ENCODE data around the gene TRIM62.

Gene TRIM62

GRCh38 chr1:33141781-33142180 lies 40.1 kb downstream of the TRIM62 start:
- TF ChIP-seq BACH2 (CRISPR knock-in tag; IDR thresholded peaks at IDR 0.05; ENCODE audit: borderline replicate concordance) (no peak), ZNF8 (CRISPR knock-in tag; IDR thresholded peaks at IDR 0.05) (no peak), ZNF70 (CRISPR knock-in tag; IDR thresholded peaks at IDR 0.05) (no peak), TOX (CRISPR knock-in tag; IDR thresholded peaks at IDR 0.05; ENCODE audit: borderline replicate concordance) (no peak), PATZ1 (CRISPR knock-in tag; IDR thresholded peaks at IDR 0.05; ENCODE audit: borderline replicate concordance) (no peak), ARNTL (CRISPR knock-in tag; IDR thresholded peaks at IDR 0.05; ENCODE audit: borderline replicate concordance, low read depth) (no peak), TCF4 (CRISPR knock-in tag; IDR thresholded peaks at IDR 0.05; ENCODE audit: borderline replicate concordance) (no peak), GLIS3 (CRISPR knock-in tag; IDR thresholded peaks at IDR 0.05) (no peak), ESRRG (CRISPR knock-in tag; IDR thresholded peaks at IDR 0.05) (no peak), ZFP3 (CRISPR knock-in tag; IDR thresholded peaks at IDR 0.05) (no peak), CREB5 (CRISPR knock-in tag; IDR thresholded peaks at IDR 0.05; ENCODE audit: low read depth) (no peak), ZFP30 (CRISPR knock-in tag; IDR thresholded peaks at IDR 0.05) (no peak), ZC3H10 (CRISPR knock-in tag; IDR thresholded peaks at IDR 0.05) (no peak), ISL1 (CRISPR knock-in tag; IDR thresholded peaks at IDR 0.05) (no peak)
- ATAC-seq: no peak

- no peak for ATAC-seq
- TF ChIP-seq GLIS3 (CRISPR knock-in tag; IDR thresholded peaks at IDR 0.05): no peak
- TF ChIP-seq CSDC2 (CRISPR knock-in tag; IDR thresholded peaks at IDR 0.05): no peak
- no peak for TF ChIP-seq ZNF70 (CRISPR knock-in tag; IDR thresholded peaks at IDR 0.05)
- TF ChIP-seq ISL1 (CRISPR knock-in tag; IDR thresholded peaks at IDR 0.05): no peak
- no peak for TF ChIP-seq ZNF565 (CRISPR knock-in tag; conservative IDR thresholded peaks at IDR 0.05; ENCODE audit: low read depth)
- no peak for TF ChIP-seq ZC3H10 (CRISPR knock-in tag; IDR thresholded peaks at IDR 0.05)
- no peak for TF ChIP-seq BACH2 (CRISPR knock-in tag; IDR thresholded peaks at IDR 0.05; ENCODE audit: borderline replicate concordance)
These were observed 40.6 kb downstream of the TRIM62 start for GRCh38 chr1:33141216-33141615.

- ATAC-seq: no peak
- TF ChIP-seq ZNF8 (CRISPR knock-in tag; IDR thresholded peaks at IDR 0.05): no peak
- no peak for TF ChIP-seq TSHZ2 (CRISPR knock-in tag; IDR thresholded peaks at IDR 0.05)
- no peak for TF ChIP-seq ZFP30 (CRISPR knock-in tag; IDR thresholded peaks at IDR 0.05)
- TF ChIP-seq TCF4 (CRISPR knock-in tag; IDR thresholded peaks at IDR 0.05; ENCODE audit: borderline replicate concordance): no peak
- TF ChIP-seq ESRRG (CRISPR knock-in tag; IDR thresholded peaks at IDR 0.05): no peak
These were observed 41.4 kb downstream of the TRIM62 start for GRCh38 chr1:33140153-33141149.

GRCh38 chr1:33137800-33138199 lies 44.0 kb downstream of the TRIM62 start:
- no peak for ATAC-seq
- TF ChIP-seq ISL1 (CRISPR knock-in tag; IDR thresholded peaks at IDR 0.05) (no peak), TCF4 (CRISPR knock-in tag; IDR thresholded peaks at IDR 0.05; ENCODE audit: borderline replicate concordance) (no peak), ZFP3 (CRISPR knock-in tag; IDR thresholded peaks at IDR 0.05) (no peak), BACH2 (CRISPR knock-in tag; IDR thresholded peaks at IDR 0.05; ENCODE audit: borderline replicate concordance) (no peak), POU6F1 (CRISPR knock-in tag; IDR thresholded peaks at IDR 0.05; ENCODE audit: borderline replicate concordance, low read depth) (no peak), ESRRG (CRISPR knock-in tag; IDR thresholded peaks at IDR 0.05) (no peak), CSDC2 (CRISPR knock-in tag; IDR thresholded peaks at IDR 0.05) (no peak), GLIS3 (CRISPR knock-in tag; IDR thresholded peaks at IDR 0.05) (no peak), TOX (CRISPR knock-in tag; IDR thresholded peaks at IDR 0.05; ENCODE audit: borderline replicate concordance) (no peak), ARNTL (CRISPR knock-in tag; IDR thresholded peaks at IDR 0.05; ENCODE audit: borderline replicate concordance, low read depth) (no peak), ZNF565 (CRISPR knock-in tag; conservative IDR thresholded peaks at IDR 0.05; ENCODE audit: low read depth) (no peak), SNAI2 (CRISPR knock-in tag; IDR thresholded peaks at IDR 0.05) (no peak), ZFP30 (CRISPR knock-in tag; IDR thresholded peaks at IDR 0.05) (no peak), PATZ1 (CRISPR knock-in tag; IDR thresholded peaks at IDR 0.05; ENCODE audit: borderline replicate concordance) (no peak), CREB5 (CRISPR knock-in tag; IDR thresholded peaks at IDR 0.05; ENCODE audit: low read depth) (no peak), RARB (CRISPR knock-in tag; IDR thresholded peaks at IDR 0.05) (no peak)
